Smooth muscle cell (in vitro differentiated cells): ENCODE results near the gene ZNF503. TPM values are rescaled to one million over a fixed set of nuclear protein-coding genes. Genes with fewer than 3 reads are reported as not detected.

Source experiments
- DNase-seq: peaks from one replicate; lab custom pipeline; 2025; ENCODE audit not compliant: unreplicated experiment; lab: John Stamatoyannopoulos, UW
- H2AFZ ChIP-seq: fragments of 200-600 bp; sonication (generic); 2 replicates; pipeline ENCODE4 v1.6.0; 2016; ENCODE audit warnings: antibody characterized with exemption, low read depth, mild to moderate bottlenecking
- H3F3A ChIP-seq: fragments of 200-600 bp; sonication (generic); 2 replicates; pipeline ENCODE4 v1.6.0; 2017; ENCODE audit warnings: antibody characterized with exemption, low read depth
- H3K27ac ChIP-seq: fragments of 200-600 bp; sonication (generic); 2 replicates; pipeline ENCODE4 v1.5.1; 2016; ENCODE audit warnings: low read depth, mild to moderate bottlenecking
- H3K27me3 ChIP-seq: fragments of 200-600 bp; sonication (generic); 2 replicates; pipeline ENCODE4 v1.6.1; 2016; ENCODE audit warnings: low read depth, mild to moderate bottlenecking
- H3K36me3 ChIP-seq: fragments of 200-600 bp; sonication (generic); 2 replicates; pipeline ENCODE4 v1.5.1; 2016; ENCODE audit warnings: low read depth
- H3K4me1 ChIP-seq: fragments of 200-600 bp; sonication (generic); 2 replicates; pipeline ENCODE4 v1.5.1; 2016; ENCODE audit warnings: low read depth
- H3K4me2 ChIP-seq: fragments of 200-600 bp; sonication (generic); 2 replicates; pipeline ENCODE4 v1.6.0; 2016; ENCODE audit warnings: mild to moderate bottlenecking
- H3K4me3 ChIP-seq: fragments of 200-600 bp; sonication (generic); 2 replicates; pipeline ENCODE4 v1.5.1; 2016; ENCODE audit warnings: mild to moderate bottlenecking
- H3K79me2 ChIP-seq: fragments of 200-600 bp; sonication (generic); 2 replicates; pipeline ENCODE4 v1.6.0; 2016; ENCODE audit warnings: low read depth, mild to moderate bottlenecking
- H3K9ac ChIP-seq: fragments of 200-600 bp; sonication (generic); 2 replicates; pipeline ENCODE4 v1.6.0; 2016; ENCODE audit warnings: low read depth
- H3K9me3 ChIP-seq: fragments of 200-600 bp; sonication (generic); replicated peaks from 2 replicates; pipeline ENCODE4 v1.5.1; 2016; ENCODE audit warnings: low read depth
- H4K20me1 ChIP-seq: fragments of 200-600 bp; sonication (generic); 2 replicates; pipeline ENCODE4 v1.6.0; 2016; ENCODE audit warnings: low read depth
- whole genome bisulfite sequencing: methylation state at CpG from one replicate; pipeline ENCODE4 v1.1.7; 2016; ENCODE audit warnings: low lambda C conversion rate; 5-methylcytosine and 5-hydroxymethylcytosine counted together
- polyA plus RNA-seq: library from polyadenylated mRNA; unstranded; fragments of >200 nt; fragmentation: Nextera tagmentation; extraction: Ambion mirVana; gene quantifications from 2 replicates; pipeline ENCODE4 v1.2.1, GENCODE V29; 2016
- total RNA-seq: library from RNA; depleted of rRNA; stranded (reverse); fragments of >200 nt; gene quantifications from 2 replicates; pipeline ENCODE4 v1.2.3, GENCODE V29; 2014
- TF ChIP-seq, protein P1 (sequence below): fragments of 200-600 bp; sonication (generic); IDR thresholded peaks from 2 replicates; pipeline ENCODE4 v1.5.1; 2017; ENCODE audit warnings: borderline replicate concordance, mild to moderate bottlenecking, antibody characterized with exemption; ENCODE audit not compliant: insufficient read depth, poor library complexity, severe bottlenecking

ZNF503 gene
- total and polyA plus RNA-seq, 2 experiments from 2014 or later = 6.8 to 11.8 TPM

DNA sequence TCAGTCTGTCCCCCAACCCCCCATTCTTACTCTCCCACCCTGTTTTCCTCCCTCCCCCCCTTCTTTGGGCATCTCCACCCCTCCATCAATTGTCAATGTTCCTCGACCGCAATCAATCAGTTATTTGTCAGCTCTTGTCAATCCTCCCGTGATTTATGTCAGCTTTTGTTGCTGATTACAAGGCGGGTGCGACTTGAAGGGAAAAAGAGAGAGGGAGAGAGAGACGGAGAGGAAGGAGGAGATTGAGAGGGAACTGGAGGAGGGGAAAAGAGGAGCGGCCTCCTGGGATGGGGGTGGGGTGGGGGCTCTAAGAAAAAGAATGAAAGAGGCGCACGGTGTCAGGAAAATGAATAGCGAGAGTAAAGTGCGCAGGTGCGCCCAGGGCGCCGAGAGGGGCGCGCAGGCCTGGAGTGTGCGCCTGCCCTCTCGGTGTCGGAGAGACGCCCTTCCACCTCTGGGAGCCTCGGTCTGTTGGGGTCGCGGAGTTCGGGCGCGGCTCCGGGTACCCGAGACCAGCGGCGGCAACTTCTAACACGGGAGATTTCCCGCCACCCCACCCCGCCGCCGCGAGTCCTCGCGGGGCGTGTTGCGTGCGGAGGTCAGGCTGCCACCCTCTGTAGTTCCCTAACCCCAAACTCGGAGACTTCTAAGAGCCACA, 1.1 kb upstream of the ZNF503 start:
- TF ChIP-seq, protein P1, sequence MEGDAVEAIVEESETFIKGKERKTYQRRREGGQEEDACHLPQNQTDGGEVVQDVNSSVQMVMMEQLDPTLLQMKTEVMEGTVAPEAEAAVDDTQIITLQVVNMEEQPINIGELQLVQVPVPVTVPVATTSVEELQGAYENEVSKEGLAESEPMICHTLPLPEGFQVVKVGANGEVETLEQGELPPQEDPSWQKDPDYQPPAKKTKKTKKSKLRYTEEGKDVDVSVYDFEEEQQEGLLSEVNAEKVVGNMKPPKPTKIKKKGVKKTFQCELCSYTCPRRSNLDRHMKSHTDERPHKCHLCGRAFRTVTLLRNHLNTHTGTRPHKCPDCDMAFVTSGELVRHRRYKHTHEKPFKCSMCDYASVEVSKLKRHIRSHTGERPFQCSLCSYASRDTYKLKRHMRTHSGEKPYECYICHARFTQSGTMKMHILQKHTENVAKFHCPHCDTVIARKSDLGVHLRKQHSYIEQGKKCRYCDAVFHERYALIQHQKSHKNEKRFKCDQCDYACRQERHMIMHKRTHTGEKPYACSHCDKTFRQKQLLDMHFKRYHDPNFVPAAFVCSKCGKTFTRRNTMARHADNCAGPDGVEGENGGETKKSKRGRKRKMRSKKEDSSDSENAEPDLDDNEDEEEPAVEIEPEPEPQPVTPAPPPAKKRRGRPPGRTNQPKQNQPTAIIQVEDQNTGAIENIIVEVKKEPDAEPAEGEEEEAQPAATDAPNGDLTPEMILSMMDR = no peak
- H3K9ac ChIP-seq = no peak overlapping the region
- H3K27me3 ChIP-seq = no peaks in the 10 kb centered on the region
- peaks cover 29% of the 10 kb centered on the region for H4K20me1 ChIP-seq
- H3K4me3 ChIP-seq = peak overlapping the region; percentile 95
- peaks cover 31% of the 10 kb centered on the region for H3K4me1 ChIP-seq
- under 1% methylated on average over 27 of the region's 42 CpGs for WGBS
- DNase-seq = no peak
- H3K36me3 ChIP-seq = no peaks in the 10 kb centered on the region
- H3K79me2 ChIP-seq = peaks cover 34% of the 10 kb centered on the region
- H3K4me2 ChIP-seq = peak overlapping the region; percentile 97
- no peaks in the 10 kb centered on the region for H3K9me3 ChIP-seq
- peaks cover 7% of the 10 kb centered on the region for H3F3A ChIP-seq
- H3K27ac ChIP-seq = peak overlapping the region; percentile 66
- H2AFZ ChIP-seq = peak overlapping the region; percentile 77

- under 1% methylated on average over 43 of the region's 68 CpGs for WGBS
- DNase-seq = peak; percentile 80
- peaks cover 50% of the 10 kb centered on the region for H3K79me2 ChIP-seq
Observed at GRCh38 chr10:75400771-75401568, 594 bp downstream of the ZNF503 start.

GRCh38 chr10:75400163-75400770, 1.3 kb downstream of the ZNF503 start:
- DNase-seq = no peak
- Histone ChIP-seq H3F3A (peaks cover 3% of the 10 kb centered on the region), H3K27me3 (no peaks in the 10 kb centered on the region), H3K4me1 (peaks cover 11% of the 10 kb centered on the region), H3K9me3 (no peaks in the 10 kb centered on the region), H4K20me1 (peaks cover 30% of the 10 kb centered on the region), H3K27ac (peak overlapping the region; percentile 75), H2AFZ (peak overlapping the region; percentile 49), H3K9ac (peak overlapping the region; percentile 67), H3K36me3 (no peaks in the 10 kb centered on the region), H3K4me2 (peak overlapping the region; percentile 97), H3K79me2 (peaks cover 55% of the 10 kb centered on the region), H3K4me3 (peak overlapping the region; percentile 95)
- TF ChIP-seq, protein P1 = no peak
- WGBS = 1% methylated on average over 38 of the region's 39 CpGs

More at GRCh38 chr10:75400771-75401568, 594 bp downstream of the ZNF503 start:
- TF ChIP-seq, protein P1 = no peak
- peaks cover 3% of the 10 kb centered on the region for H3F3A ChIP-seq
- H3K27me3 ChIP-seq = no peaks in the 10 kb centered on the region
- no peaks in the 10 kb centered on the region for H3K9me3 ChIP-seq
- H3K27ac ChIP-seq = peak overlapping the region; percentile 75
- peak overlapping the region; percentile 95 for H3K4me3 ChIP-seq
- peak overlapping the region; percentile 67 for H3K9ac ChIP-seq
- H3K4me2 ChIP-seq = peak overlapping the region; percentile 97
- H3K36me3 ChIP-seq = no peaks in the 10 kb centered on the region
- peaks cover 30% of the 10 kb centered on the region for H4K20me1 ChIP-seq
- H3K4me1 ChIP-seq = peaks cover 18% of the 10 kb centered on the region
- peak overlapping the region; percentile 92 for H2AFZ ChIP-seq
